HG02642 (cell line): ENCODE results near the gene TRIM27.
"Not testable (repeated sequence)": the region's sequence is repeated elsewhere in the genome, so short reads cannot be mapped to it uniquely, and the experiment has no call there.

Experiments
- ATAC-seq: cut with Tn5 transposase; IDR thresholded peaks from one replicate; pipeline ENCODE4 v1.9.1; 2021; ENCODE audit warnings: mild to moderate bottlenecking; ENCODE audit not compliant: unreplicated experiment, poor library complexity

Gene TRIM27

GRCh38 chr6:28923318-28924102 is at the start of gene TRIM27:
Gene TRIM27, minus strand, starts transcription at chr6:28923985. Its CDS starts 353 bp downstream, at chr6:28923632.
- peak; percentile 93 for ATAC-seq

GRCh38 chr6:28970056-28970455 is 46.3 kb upstream of the TRIM27 start:
- not testable (repeated sequence) for ATAC-seq

GRCh38 chr6:28969129-28969528 is 45.3 kb upstream of the TRIM27 start:
- ATAC-seq, result no peak

- ATAC-seq, result no peak
These were observed 44.7 kb upstream of the TRIM27 start for GRCh38 chr6:28968476-28968875.

- ATAC-seq, result no peak
These were observed 41.9 kb upstream of the TRIM27 start for GRCh38 chr6:28965706-28966105.

GRCh38 chr6:28960846-28961500 is 37.2 kb upstream of the TRIM27 start:
- ATAC-seq, result no peak

GRCh38 chr6:28958561-28959243 is 34.9 kb upstream of the TRIM27 start:
- not testable (repeated sequence) for ATAC-seq

- not testable (repeated sequence) for ATAC-seq
These were observed 34.1 kb upstream of the TRIM27 start for GRCh38 chr6:28957795-28958314.

GRCh38 chr6:28956331-28956730 is 32.5 kb upstream of the TRIM27 start:
- ATAC-seq, result no peak

- no peak for ATAC-seq
These were observed 29.9 kb upstream of the TRIM27 start for GRCh38 chr6:28953585-28954258.

- ATAC-seq, result peak; percentile 63
These were observed 29.3 kb upstream of the TRIM27 start for GRCh38 chr6:28953039-28953584.

- not testable (repeated sequence) for ATAC-seq
These were observed 25.9 kb upstream of the TRIM27 start for GRCh38 chr6:28949656-28950195.

- no peak for ATAC-seq
These were observed 25.1 kb upstream of the TRIM27 start for GRCh38 chr6:28948782-28949486.

- no peak for ATAC-seq
These were observed 24.1 kb upstream of the TRIM27 start for GRCh38 chr6:28947831-28948270.

GRCh38 chr6:28947067-28947765 is 23.4 kb upstream of the TRIM27 start:
- no peak for ATAC-seq

GRCh38 chr6:28945349-28945748 is 21.6 kb upstream of the TRIM27 start:
- no peak for ATAC-seq

- no peak for ATAC-seq
These were observed 20.7 kb upstream of the TRIM27 start for GRCh38 chr6:28944412-28944865.
